ENCODE data around the gene SERTAD1. TPM values are rescaled to one million over a fixed set of nuclear protein-coding genes. Genes with fewer than 3 reads are reported as not detected.

SERTAD1 gene
- total RNA-seq, 1 experiment from 2014 or later, result 8.6 TPM

DNA sequence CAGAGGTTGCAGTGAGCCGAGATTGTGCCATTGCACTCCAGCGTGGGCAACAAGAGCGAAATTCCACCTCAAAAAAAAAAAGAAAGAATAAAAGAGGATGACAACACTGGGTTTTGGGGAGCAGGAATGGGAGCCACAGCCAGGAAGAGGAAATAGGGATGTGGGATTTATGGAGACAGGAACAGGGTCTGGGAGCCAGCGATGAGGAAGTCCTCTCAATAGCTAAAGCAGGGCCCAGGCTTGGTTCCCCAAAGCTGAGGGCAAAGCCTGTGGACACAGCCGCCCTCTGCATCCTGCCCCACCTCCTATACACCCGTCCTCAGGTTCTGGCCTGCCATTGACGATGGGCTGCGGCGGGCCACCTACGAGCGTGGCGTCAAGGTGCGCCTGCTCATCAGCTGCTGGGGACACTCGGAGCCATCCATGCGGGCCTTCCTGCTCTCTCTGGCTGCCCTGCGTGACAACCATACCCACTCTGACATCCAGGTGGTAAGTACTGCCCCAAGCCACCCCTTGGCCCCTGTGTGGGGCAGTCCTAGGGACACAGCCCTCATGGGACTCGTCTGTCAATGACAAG is 49.4 kb downstream of the SERTAD1 start:
- H3K27me3 ChIP-seq (replicated peaks; ENCODE audit: control insufficient read depth, insufficient read depth, low read length), result no peaks in the 10 kb centered on the region
- H3K36me3 Mint-ChIP-seq (ENCODE audit: insufficient read depth, unreplicated experiment), result no peaks in the 10 kb centered on the region

DNA sequence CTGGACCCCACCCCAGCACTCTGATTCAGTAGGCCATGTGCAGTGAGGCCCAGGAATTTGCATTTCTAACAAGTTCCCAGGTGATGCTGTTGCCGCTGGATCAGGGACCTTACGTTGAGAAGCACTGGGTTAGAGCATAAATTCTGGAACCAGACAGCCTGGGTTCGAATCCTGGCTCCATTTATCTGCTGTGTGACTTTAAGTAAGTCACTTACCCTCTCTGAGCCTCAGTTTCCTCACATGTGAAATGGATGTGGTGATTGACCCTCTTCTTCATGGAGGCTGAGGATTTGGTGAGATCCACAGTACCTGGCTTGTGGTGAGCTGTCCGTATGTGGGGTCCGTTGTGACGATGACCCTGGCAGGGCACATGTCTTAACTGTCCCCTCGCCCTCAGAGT is 51.7 kb downstream of the SERTAD1 start:
- ChIA-PET POLR2A (no interaction called here), CTCF (no interaction called here)
- Histone ChIP-seq H3K36me3 (ENCODE audit: control insufficient read depth, insufficient read depth, low read length) (no peaks in the 10 kb centered on the region; the same call in 1 of the 2 replicates), H3K9me3 (no peaks in the 10 kb centered on the region), H3K4me3 (ENCODE audit: low read depth, low read length) (no peak overlapping the region), H3K4me1 (no peaks in the 10 kb centered on the region), H3K27me3 (replicated peaks; ENCODE audit: control insufficient read depth, insufficient read depth, low read length) (no peaks in the 10 kb centered on the region)
- BruUV-seq (replicated peaks), result no TSS peak
- DNase-seq, result no peak
- no peaks in the 10 kb centered on the region for H3K36me3 Mint-ChIP-seq (ENCODE audit: insufficient read depth, unreplicated experiment)
- intact Hi-C loops (cut with micrococcal nuclease; ENCODE audit: unreplicated experiment), result no loop called here
- no peak overlapping the region for H3K4me3 Mint-ChIP-seq (ENCODE audit: unreplicated experiment)
- no peaks in the 10 kb centered on the region for H3K4me1 Mint-ChIP-seq (ENCODE audit: low read depth, unreplicated experiment)
- H3K27ac Mint-ChIP-seq (ENCODE audit: unreplicated experiment), result no peak overlapping the region
- no peak for TF ChIP-seq CTCF (IDR thresholded peaks at IDR 0.05; ENCODE audit: insufficient read depth in 1 of 2, low read depth in 1 of 2, low read length in 1 of 2, severe bottlenecking in 1 of 2, unreplicated experiment in 1 of 2)
- H3K9me3 Mint-ChIP-seq (ENCODE audit: unreplicated experiment), result no peaks in the 10 kb centered on the region
- H3K27me3 Mint-ChIP-seq (ENCODE audit: insufficient read depth, unreplicated experiment), result no peaks in the 10 kb centered on the region

More for the DNA sequence above, 49.4 kb downstream of the SERTAD1 start:
- no peaks in the 10 kb centered on the region for H3K27me3 Mint-ChIP-seq (ENCODE audit: insufficient read depth, unreplicated experiment)
- intact Hi-C loops (cut with micrococcal nuclease; ENCODE audit: unreplicated experiment), result no loop called here
- ChIA-PET CTCF (no interaction called here), POLR2A (no interaction called here)
- TF ChIP-seq CTCF (IDR thresholded peaks at IDR 0.05; ENCODE audit: insufficient read depth in 1 of 2, low read depth in 1 of 2, low read length in 1 of 2, severe bottlenecking in 1 of 2, unreplicated experiment in 1 of 2), result no peak
- H3K9me3 ChIP-seq, result no peaks in the 10 kb centered on the region
- no peaks in the 10 kb centered on the region for H3K4me1 ChIP-seq
- BruUV-seq (replicated peaks), result no TSS peak
- no peaks in the 10 kb centered on the region for H3K36me3 ChIP-seq (ENCODE audit: control insufficient read depth, insufficient read depth, low read length)
- H3K4me1 Mint-ChIP-seq (ENCODE audit: low read depth, unreplicated experiment), result no peaks in the 10 kb centered on the region
- H3K4me3 Mint-ChIP-seq (ENCODE audit: unreplicated experiment), result no peak overlapping the region
- H3K4me3 ChIP-seq (ENCODE audit: low read depth, low read length), result no peak overlapping the region
- no peak overlapping the region for H3K27ac Mint-ChIP-seq (ENCODE audit: unreplicated experiment)
- no peak for DNase-seq
- no peaks in the 10 kb centered on the region for H3K9me3 Mint-ChIP-seq (ENCODE audit: unreplicated experiment)

DNA sequence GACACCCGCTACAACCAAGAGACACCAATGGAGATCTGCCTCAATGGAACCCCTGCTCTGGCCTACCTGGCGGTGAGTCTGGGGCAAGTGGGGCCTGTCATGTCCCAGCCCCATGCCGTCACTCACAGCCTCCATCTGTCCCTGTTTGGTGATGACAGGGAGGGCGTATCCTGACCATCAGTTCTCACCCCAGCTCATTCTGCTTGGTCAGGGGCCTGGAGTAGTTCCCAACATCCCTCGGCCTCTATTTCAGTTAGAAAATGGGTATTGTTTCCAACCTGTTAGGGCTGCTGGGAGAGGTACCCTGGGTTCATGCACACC is 54.0 kb downstream of the SERTAD1 start:
- H3K27ac Mint-ChIP-seq (ENCODE audit: unreplicated experiment), result no peak overlapping the region
- H3K9me3 Mint-ChIP-seq (ENCODE audit: unreplicated experiment), result no peaks in the 10 kb centered on the region
- no TSS peak for BruUV-seq (replicated peaks)
- Histone ChIP-seq H3K4me3 (ENCODE audit: low read depth, low read length) (no peak overlapping the region), H3K4me1 (no peaks in the 10 kb centered on the region), H3K9me3 (no peaks in the 10 kb centered on the region), H3K27me3 (replicated peaks; ENCODE audit: control insufficient read depth, insufficient read depth, low read length) (no peaks in the 10 kb centered on the region), H3K36me3 (ENCODE audit: control insufficient read depth, insufficient read depth, low read length) (no peaks in the 10 kb centered on the region; the same call in 1 of the 2 replicates)
- H3K36me3 Mint-ChIP-seq (ENCODE audit: insufficient read depth, unreplicated experiment), result no peaks in the 10 kb centered on the region
- CTCF ChIA-PET, result no interaction called here
- POLR2A ChIA-PET, result no interaction called here
- H3K27me3 Mint-ChIP-seq (ENCODE audit: insufficient read depth, unreplicated experiment), result no peaks in the 10 kb centered on the region
- DNase-seq, result no peak
- no peaks in the 10 kb centered on the region for H3K4me1 Mint-ChIP-seq (ENCODE audit: low read depth, unreplicated experiment)
- intact Hi-C loops (cut with micrococcal nuclease; ENCODE audit: unreplicated experiment), result no loop called here
- no peak for TF ChIP-seq CTCF (IDR thresholded peaks at IDR 0.05; ENCODE audit: insufficient read depth in 1 of 2, low read depth in 1 of 2, low read length in 1 of 2, severe bottlenecking in 1 of 2, unreplicated experiment in 1 of 2)
- H3K4me3 Mint-ChIP-seq (ENCODE audit: unreplicated experiment), result no peak overlapping the region

Other genes starting within 250 kb of the SERTAD1 start
- gene MAP3K10, start 234.6 kb downstream of the SERTAD1 start, total RNA-seq (2022), result 10.7 and 11.8 TPM in 2 replicates
- gene TTC9B, start 207.6 kb downstream of the SERTAD1 start, total RNA-seq (2022), result not detected in 2 replicates
- 4.1 and 5.3 TPM in 2 replicates for gene CCNP, start 199.3 kb downstream of the SERTAD1 start, total RNA-seq (2022)
- 164 and 169 TPM in 2 replicates for gene AKT2, start 140.6 kb downstream of the SERTAD1 start, total RNA-seq (2022)
- gene C19orf47, start 77.6 kb downstream of the SERTAD1 start, total RNA-seq (2022), result 25.8 and 28.3 TPM in 2 replicates
- gene PLD3, start 77.3 kb downstream of the SERTAD1 start, total RNA-seq (2022), result 100 and 114 TPM in 2 replicates
- gene HIPK4, start 35.8 kb downstream of the SERTAD1 start, total RNA-seq (2022), result not detected in 2 replicates
- 2.5 TPM in 2 replicates for gene PRX, start 12.6 kb downstream of the SERTAD1 start, total RNA-seq (2022)
- gene SERTAD3, start 18.3 kb upstream of the SERTAD1 start, total RNA-seq (2022), result 45.2 and 52.2 TPM in 2 replicates
- gene BLVRB, start 39.8 kb upstream of the SERTAD1 start, total RNA-seq (2022), result 75.2 and 101 TPM in 2 replicates
- gene SPTBN4, start 41.0 kb upstream of the SERTAD1 start, total RNA-seq (2022), result 0.82 and 0.97 TPM in 2 replicates
- gene SHKBP1, start 150.9 kb upstream of the SERTAD1 start, total RNA-seq (2022), result 81.6 and 82.6 TPM in 2 replicates
- gene LTBP4, start 175.4 kb upstream of the SERTAD1 start, total RNA-seq (2022), result 25.5 and 30.8 TPM in 2 replicates

Data from Caco-2 (cell line).